AG04450 (cell line): ENCODE results near the gene TRIM34. TPM values are rescaled to one million over a fixed set of nuclear protein-coding genes. Genes with fewer than 3 reads are reported as not detected.
A peak's percentile ranks its signal among the peaks of the same experiment; 100 is the strongest.

Source experiments
- CTCF ChIA-PET: fragments of 300-600, 350-600 bp; formaldehyde crosslinking; extraction: SDS; loops from one replicate; lab custom pipeline; 2022; ENCODE audit warnings: antibody characterized with exemption, inconsistent platforms; lab: Charles Lee
- POLR2A ChIA-PET: fragments of 350-600 bp; formaldehyde crosslinking; extraction: SDS; loops from one replicate; lab custom pipeline; 2021; ENCODE audit warnings: antibody characterized with exemption, inconsistent platforms; lab: Yijun Ruan, JAX
- DNase-seq: peaks from one replicate; pipeline ENCODE4 v3.0.0-alpha.2; 2011; ENCODE audit warnings: low read depth, low spot score
- H3K27ac ChIP-seq: one replicate; pipeline ENCODE4 v1.5.1; 2012; ENCODE audit warnings: low read depth, low read length, control low read depth
- H3K27me3 ChIP-seq: one replicate; pipeline ENCODE4 v1.6.0; 2012; ENCODE audit warnings: low read length; ENCODE audit not compliant: control insufficient read depth, insufficient read depth
- H3K4me3 ChIP-seq: 2 replicates; pipeline ENCODE4 v1.5.1; 2011; ENCODE audit warnings: mild to moderate bottlenecking, low read depth, low read length, control low read depth
- H3K9me3 ChIP-seq: 2 replicates; pipeline ENCODE4 v1.5.1; 2012; ENCODE audit warnings: low read length; ENCODE audit not compliant: control insufficient read depth, insufficient read depth
- polyA plus RNA-seq: library from polyadenylated mRNA; depleted of rRNA; stranded (reverse); fragments of >200 nt; gene quantifications from 2 replicates; pipeline ENCODE4 v1.2.3, GENCODE V29; 2011
- TF ChIP-seq, protein P1 (sequence below): IDR thresholded peaks from 2 replicates; pipeline ENCODE4 v1.5.1; 2011; ENCODE audit warnings: low read depth, low read length, control low read depth, inconsistent platforms

TRIM34 gene
- polyA plus RNA-seq, 1 experiment: 18.3 TPM

DNA sequence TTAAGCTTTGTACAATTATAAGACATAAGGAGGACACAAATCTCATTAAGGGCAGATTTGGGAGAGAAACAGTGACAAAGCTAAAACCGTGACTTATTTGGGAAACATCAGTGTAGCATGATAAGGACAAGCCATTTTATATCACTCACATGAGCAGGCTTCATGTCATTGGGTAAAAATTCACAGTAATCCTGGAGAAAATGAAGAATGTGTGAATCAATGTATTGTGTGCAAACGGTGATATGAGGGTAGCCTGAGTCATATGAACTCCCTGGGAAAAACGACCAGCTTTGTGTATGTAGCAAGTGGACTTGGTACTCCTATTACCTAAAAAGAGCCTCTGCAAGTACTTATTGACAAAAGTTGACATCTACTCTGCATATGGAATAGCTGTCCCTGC lies 6.0 kb upstream of the TRIM34 start:
- ChIA-PET POLR2A (no interaction called here), CTCF (interaction anchor here (0.5 to 2.8 kb wide), 6 partner anchors 18 to 416 kb away, joined by 3 to 12 read pairs (median 8); no protein-coding TSS in a partner anchor)
- H3K27ac ChIP-seq: peak overlapping the region; percentile 57
- TF ChIP-seq, protein P1, sequence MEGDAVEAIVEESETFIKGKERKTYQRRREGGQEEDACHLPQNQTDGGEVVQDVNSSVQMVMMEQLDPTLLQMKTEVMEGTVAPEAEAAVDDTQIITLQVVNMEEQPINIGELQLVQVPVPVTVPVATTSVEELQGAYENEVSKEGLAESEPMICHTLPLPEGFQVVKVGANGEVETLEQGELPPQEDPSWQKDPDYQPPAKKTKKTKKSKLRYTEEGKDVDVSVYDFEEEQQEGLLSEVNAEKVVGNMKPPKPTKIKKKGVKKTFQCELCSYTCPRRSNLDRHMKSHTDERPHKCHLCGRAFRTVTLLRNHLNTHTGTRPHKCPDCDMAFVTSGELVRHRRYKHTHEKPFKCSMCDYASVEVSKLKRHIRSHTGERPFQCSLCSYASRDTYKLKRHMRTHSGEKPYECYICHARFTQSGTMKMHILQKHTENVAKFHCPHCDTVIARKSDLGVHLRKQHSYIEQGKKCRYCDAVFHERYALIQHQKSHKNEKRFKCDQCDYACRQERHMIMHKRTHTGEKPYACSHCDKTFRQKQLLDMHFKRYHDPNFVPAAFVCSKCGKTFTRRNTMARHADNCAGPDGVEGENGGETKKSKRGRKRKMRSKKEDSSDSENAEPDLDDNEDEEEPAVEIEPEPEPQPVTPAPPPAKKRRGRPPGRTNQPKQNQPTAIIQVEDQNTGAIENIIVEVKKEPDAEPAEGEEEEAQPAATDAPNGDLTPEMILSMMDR: no peak
- H3K9me3 ChIP-seq: no peaks in the 10 kb centered on the region
- H3K4me3 ChIP-seq: no peak overlapping the region
- DNase-seq: peak; percentile 61
- no peaks in the 10 kb centered on the region for H3K27me3 ChIP-seq

DNA sequence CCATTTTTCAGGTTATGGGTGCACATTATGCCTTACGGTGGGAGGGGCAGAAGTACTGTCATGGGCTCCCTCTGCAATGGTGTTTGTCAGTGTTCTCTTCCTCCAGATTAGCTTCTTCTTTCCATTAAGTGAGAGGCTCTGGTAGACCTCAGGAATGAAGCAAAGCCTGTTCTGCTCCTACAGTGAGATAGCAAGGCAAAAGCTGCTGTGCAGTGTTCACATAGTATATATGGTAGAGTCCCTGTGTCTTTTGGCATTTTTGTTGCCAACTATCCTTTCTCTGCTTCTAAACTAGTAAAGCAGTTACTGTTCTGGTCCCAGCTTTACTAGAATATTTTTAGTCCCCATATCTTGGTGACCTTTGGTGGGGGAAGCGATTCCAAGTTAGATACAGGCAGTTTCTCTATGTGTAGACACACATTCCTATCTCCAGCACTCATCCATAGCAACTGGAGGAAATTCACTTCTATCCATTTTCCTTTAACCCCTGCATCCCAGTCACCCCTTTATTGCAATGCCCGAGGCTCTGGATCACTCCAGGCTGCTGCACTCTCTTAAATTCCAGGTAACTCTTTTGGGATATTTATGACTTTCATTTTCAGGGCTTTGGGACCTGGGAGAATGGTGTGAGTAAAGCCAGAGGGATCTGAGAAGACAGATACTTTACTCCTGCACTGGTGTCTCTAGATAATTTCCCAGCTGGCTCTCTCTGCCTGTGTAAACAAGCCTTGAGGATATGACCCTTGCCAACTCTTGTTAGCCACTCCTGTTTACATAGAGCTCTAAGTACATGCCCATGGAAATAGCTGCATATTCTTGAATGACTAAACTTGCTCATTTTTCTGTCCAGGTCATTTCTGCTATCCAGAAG lies 3.9 kb upstream of the TRIM34 start:
- DNase-seq: peak; percentile 78
- no peak overlapping the region for H3K4me3 ChIP-seq
- POLR2A ChIA-PET: interaction anchor here (1.0 to 1.8 kb wide), 4 partner anchors 15 to 69 kb away, joined by 3 to 9 read pairs (median 6); partner anchors contain the start of genes TRIM22, TRIM5 and TRIM6
- no peaks in the 10 kb centered on the region for H3K27me3 ChIP-seq
- TF ChIP-seq, protein P1: no peak
- peak overlapping the region; percentile 68 for H3K27ac ChIP-seq
- no peaks in the 10 kb centered on the region for H3K9me3 ChIP-seq
- CTCF ChIA-PET: interaction anchor here (1.2 to 2.8 kb wide), 4 partner anchors 15 to 145 kb away, joined by 3 to 10 read pairs (median 6); partner anchors contain the start of gene TRIM5

DNA sequence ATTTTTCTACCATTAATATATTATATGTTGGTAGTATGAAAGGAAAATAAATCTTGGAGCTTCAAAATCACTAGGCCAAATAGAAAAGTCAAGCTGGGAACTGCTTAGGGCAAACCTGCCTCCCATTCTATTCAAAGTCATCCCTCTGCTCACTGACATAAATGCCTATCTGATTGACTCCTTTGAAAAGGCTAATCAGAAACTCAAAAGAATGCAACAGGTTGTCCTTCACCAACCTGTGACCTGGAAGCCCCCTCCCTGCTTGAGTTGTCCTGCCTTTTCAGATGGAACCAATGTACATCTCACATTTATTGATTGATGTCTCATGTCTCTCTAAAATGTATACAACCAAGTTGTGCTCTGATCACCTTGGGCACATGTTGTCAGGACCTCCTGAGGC lies 3.2 kb upstream of the TRIM34 start:
- H3K27me3 ChIP-seq: no peaks in the 10 kb centered on the region
- ChIA-PET POLR2A (interaction anchor here (1.0 to 1.8 kb wide), 4 partner anchors 15 to 68 kb away, joined by 3 to 9 read pairs (median 6); partner anchors contain the start of genes TRIM22, TRIM5 and TRIM6), CTCF (interaction anchor here (1.2 to 2.0 kb wide), 2 partner anchors 15 to 63 kb away, joined by 3 to 9 read pairs; partner anchors contain the start of gene TRIM5)
- H3K9me3 ChIP-seq: no peaks in the 10 kb centered on the region
- DNase-seq: no peak
- peak overlapping the region; percentile 13 for H3K27ac ChIP-seq
- H3K4me3 ChIP-seq: no peak overlapping the region
- TF ChIP-seq, protein P1: no peak

DNA sequence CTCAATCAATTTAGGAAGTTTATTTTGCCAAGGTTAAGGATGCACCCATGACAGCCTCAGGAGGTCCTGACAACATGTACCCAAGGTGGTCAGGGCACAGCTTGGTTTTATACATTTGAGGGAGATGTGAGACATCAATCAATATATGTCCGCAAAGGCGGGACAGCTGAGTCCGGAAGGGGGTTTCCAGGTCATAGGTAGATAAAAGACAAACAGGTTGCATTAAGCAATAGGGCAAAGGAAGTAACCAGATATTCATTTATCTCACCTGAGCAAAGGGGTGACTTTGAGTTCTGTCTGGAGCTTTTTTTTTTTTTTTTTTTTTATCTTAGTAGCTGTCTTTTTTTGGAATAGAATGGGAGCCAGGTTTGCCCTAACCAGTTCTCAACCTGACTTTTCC lies 2.0 kb upstream of the TRIM34 start:
- H3K27ac ChIP-seq: no peak overlapping the region
- DNase-seq: no peak
- no peak overlapping the region for H3K4me3 ChIP-seq
- TF ChIP-seq, protein P1: no peak
- H3K9me3 ChIP-seq: no peaks in the 10 kb centered on the region
- no peaks in the 10 kb centered on the region for H3K27me3 ChIP-seq
- ChIA-PET CTCF (no interaction called here), POLR2A (interaction anchor here (0.7 kb wide), 1 partner anchor 1446 kb away, joined by 6 read pairs; no protein-coding TSS in a partner anchor)
